HG03565 (cell line): ENCODE measurements around the gene TMIGD3.

Experiments used
- ATAC-seq: cut with Tn5 transposase; IDR thresholded peaks from one replicate; pipeline ENCODE4 v1.9.1; 2021; ENCODE audit warnings: mild to moderate bottlenecking, moderate library complexity; ENCODE audit not compliant: unreplicated experiment

TMIGD3 gene

GRCh38 chr1:111509997-111510375 is 6.6 kb upstream of the TMIGD3 start:
- no peak for ATAC-seq

- peak; percentile 40 for ATAC-seq
Observed at GRCh38 chr1:111507411-111508201, 4.2 kb upstream of the TMIGD3 start.

- ATAC-seq: no peak
Observed at GRCh38 chr1:111506561-111506960, 3.1 kb upstream of the TMIGD3 start.

GRCh38 chr1:111505641-111506119 is 2.2 kb upstream of the TMIGD3 start:
- peak; percentile 57 for ATAC-seq

- no peak for ATAC-seq
Observed at GRCh38 chr1:111504097-111504496, 664 bp upstream of the TMIGD3 start.

- ATAC-seq: no peak
Observed at GRCh38 chr1:111501645-111502044, 1.8 kb downstream of the TMIGD3 start.

GRCh38 chr1:111499026-111499785 is 4.2 kb downstream of the TMIGD3 start:
- ATAC-seq: no peak

GRCh38 chr1:111497592-111497991 is 5.8 kb downstream of the TMIGD3 start:
- no peak for ATAC-seq

GRCh38 chr1:111496398-111496797 is 7.0 kb downstream of the TMIGD3 start:
- no peak for ATAC-seq

- ATAC-seq: no peak
Observed at GRCh38 chr1:111491070-111491469, 12.4 kb downstream of the TMIGD3 start.

- ATAC-seq: no peak
Observed at GRCh38 chr1:111490220-111490619, 13.2 kb downstream of the TMIGD3 start.

GRCh38 chr1:111489604-111490003 is 13.8 kb downstream of the TMIGD3 start:
- ATAC-seq: no peak

- ATAC-seq: no peak
Observed at GRCh38 chr1:111488669-111489068, 14.8 kb downstream of the TMIGD3 start.

GRCh38 chr1:111487133-111487532 is 16.3 kb downstream of the TMIGD3 start:
- no peak for ATAC-seq

- no peak for ATAC-seq
Observed at GRCh38 chr1:111486431-111486830, 17.0 kb downstream of the TMIGD3 start.

GRCh38 chr1:111484391-111485026 is 18.9 kb downstream of the TMIGD3 start:
- no peak for ATAC-seq

- ATAC-seq: no peak
Observed at GRCh38 chr1:111483876-111484275, 19.6 kb downstream of the TMIGD3 start.

GRCh38 chr1:111483166-111483565 is 20.3 kb downstream of the TMIGD3 start:
- ATAC-seq: no peak

GRCh38 chr1:111481387-111482221 is 21.8 kb downstream of the TMIGD3 start:
- no peak for ATAC-seq

GRCh38 chr1:111480674-111481073 is 22.8 kb downstream of the TMIGD3 start:
- no peak for ATAC-seq
